Measurements from ENCODE around the gene MITF.

DNA sequence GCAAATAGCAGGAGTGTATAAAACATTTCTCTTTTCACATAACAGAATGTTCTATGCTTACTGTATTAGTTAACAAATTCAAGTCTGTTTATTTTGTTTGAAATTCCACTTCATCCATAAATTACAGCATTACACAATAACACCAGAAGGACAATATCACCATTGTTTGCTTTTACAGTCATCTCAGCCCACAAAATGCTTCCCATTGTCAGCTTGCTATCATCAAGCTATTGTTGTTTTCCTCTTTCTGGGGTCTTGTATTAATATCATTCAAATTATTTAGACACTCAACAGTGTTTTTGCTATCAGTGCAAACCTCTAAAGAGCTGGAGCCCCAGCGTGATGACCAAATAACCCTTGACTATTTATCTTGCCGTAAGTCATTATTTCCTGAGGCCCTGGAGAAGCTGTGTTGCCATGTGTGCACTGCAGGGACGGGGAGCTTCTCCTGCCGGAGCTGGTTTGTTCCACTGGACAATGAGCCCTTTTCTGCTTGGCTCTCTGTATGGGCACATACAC lies 261.4 kb downstream of the MITF start:
- TF ChIP-seq CHD1 (IDR thresholded peaks at IDR 0.05; ENCODE audit: low read depth, low read length) (no peak), MXI1 (IDR thresholded peaks at IDR 0.05; ENCODE audit: borderline replicate concordance, low read depth, low read length) (no peak), POLR2A (IDR thresholded peaks at IDR 0.05; ENCODE audit: low read depth, low read length) (no peak), CEBPB (IDR thresholded peaks at IDR 0.05; ENCODE audit: low read depth, low read length) (peak; percentile 44), RFX5 (IDR thresholded peaks at IDR 0.05; ENCODE audit: low read depth, low read length) (no peak), SMC3 (IDR thresholded peaks at IDR 0.05; ENCODE audit: low read depth, low read length) (no peak), RAD21 (IDR thresholded peaks at IDR 0.05; ENCODE audit: low read length) (no peak), BHLHE40 (IDR thresholded peaks at IDR 0.05; ENCODE audit: low read depth, low read length) (no peak), RCOR1 (IDR thresholded peaks at IDR 0.05; ENCODE audit: insufficient replicate concordance, low read length) (no peak), FOS (IDR thresholded peaks at IDR 0.05; ENCODE audit: low read depth, low read length) (no peak)
- TF ChIP-seq, protein P1, sequence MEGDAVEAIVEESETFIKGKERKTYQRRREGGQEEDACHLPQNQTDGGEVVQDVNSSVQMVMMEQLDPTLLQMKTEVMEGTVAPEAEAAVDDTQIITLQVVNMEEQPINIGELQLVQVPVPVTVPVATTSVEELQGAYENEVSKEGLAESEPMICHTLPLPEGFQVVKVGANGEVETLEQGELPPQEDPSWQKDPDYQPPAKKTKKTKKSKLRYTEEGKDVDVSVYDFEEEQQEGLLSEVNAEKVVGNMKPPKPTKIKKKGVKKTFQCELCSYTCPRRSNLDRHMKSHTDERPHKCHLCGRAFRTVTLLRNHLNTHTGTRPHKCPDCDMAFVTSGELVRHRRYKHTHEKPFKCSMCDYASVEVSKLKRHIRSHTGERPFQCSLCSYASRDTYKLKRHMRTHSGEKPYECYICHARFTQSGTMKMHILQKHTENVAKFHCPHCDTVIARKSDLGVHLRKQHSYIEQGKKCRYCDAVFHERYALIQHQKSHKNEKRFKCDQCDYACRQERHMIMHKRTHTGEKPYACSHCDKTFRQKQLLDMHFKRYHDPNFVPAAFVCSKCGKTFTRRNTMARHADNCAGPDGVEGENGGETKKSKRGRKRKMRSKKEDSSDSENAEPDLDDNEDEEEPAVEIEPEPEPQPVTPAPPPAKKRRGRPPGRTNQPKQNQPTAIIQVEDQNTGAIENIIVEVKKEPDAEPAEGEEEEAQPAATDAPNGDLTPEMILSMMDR (conservative IDR thresholded peaks at IDR 0.05; ENCODE audit: low read depth, low read length): no peak
- TF ChIP-seq, protein P2, sequence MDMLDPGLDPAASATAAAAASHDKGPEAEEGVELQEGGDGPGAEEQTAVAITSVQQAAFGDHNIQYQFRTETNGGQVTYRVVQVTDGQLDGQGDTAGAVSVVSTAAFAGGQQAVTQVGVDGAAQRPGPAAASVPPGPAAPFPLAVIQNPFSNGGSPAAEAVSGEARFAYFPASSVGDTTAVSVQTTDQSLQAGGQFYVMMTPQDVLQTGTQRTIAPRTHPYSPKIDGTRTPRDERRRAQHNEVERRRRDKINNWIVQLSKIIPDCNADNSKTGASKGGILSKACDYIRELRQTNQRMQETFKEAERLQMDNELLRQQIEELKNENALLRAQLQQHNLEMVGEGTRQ (IDR thresholded peaks at IDR 0.05; ENCODE audit: low read depth, low read length): no peak
- TF ChIP-seq, protein P3, sequence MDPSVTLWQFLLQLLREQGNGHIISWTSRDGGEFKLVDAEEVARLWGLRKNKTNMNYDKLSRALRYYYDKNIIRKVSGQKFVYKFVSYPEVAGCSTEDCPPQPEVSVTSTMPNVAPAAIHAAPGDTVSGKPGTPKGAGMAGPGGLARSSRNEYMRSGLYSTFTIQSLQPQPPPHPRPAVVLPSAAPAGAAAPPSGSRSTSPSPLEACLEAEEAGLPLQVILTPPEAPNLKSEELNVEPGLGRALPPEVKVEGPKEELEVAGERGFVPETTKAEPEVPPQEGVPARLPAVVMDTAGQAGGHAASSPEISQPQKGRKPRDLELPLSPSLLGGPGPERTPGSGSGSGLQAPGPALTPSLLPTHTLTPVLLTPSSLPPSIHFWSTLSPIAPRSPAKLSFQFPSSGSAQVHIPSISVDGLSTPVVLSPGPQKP (IDR thresholded peaks at IDR 0.05; ENCODE audit: borderline replicate concordance, low read depth, low read length): no peak

All from IMR-90 (cell line).